Stimulated activated CD8-positive, alpha-beta memory T cell treated with anti-CD3 and anti-CD28 coated beads, Interleukin-4, amount 100 ng/mL, for 24 hours (primary cell): ENCODE measurements around the gene ARHGDIG.

ENCODE experiments used
- DNase-seq: peaks from one replicate; pipeline ENCODE4 v3.0.0-alpha.2; 2020; ENCODE audit warnings: low read depth

ARHGDIG gene

GRCh38 chr16:280991-281659 is 734 bp downstream of the ARHGDIG start:
- no peak for DNase-seq

GRCh38 chr16:281660-282255 is 1.4 kb downstream of the ARHGDIG start:
- no peak for DNase-seq

- DNase-seq = no peak
These were observed 2.1 kb downstream of the ARHGDIG start for GRCh38 chr16:282491-282890.

GRCh38 chr16:283033-283805 is 2.8 kb downstream of the ARHGDIG start, which contains the start of gene PDIA2:
TSS of gene PDIA2 (plus strand) at chr16:283164. CDS start at chr16:283170, 6 bp downstream.
- DNase-seq = no peak

- DNase-seq = no peak
These were observed 4.1 kb downstream of the ARHGDIG start for GRCh38 chr16:284204-285120.

GRCh38 chr16:285146-286055 is 5.0 kb downstream of the ARHGDIG start:
- DNase-seq = no peak

- no peak for DNase-seq
These were observed 6.3 kb downstream of the ARHGDIG start for GRCh38 chr16:286491-287297.

GRCh38 chr16:287298-287811 is 7.0 kb downstream of the ARHGDIG start:
- DNase-seq = no peak

- DNase-seq = no peak
These were observed 7.9 kb downstream of the ARHGDIG start for GRCh38 chr16:287981-288920.

- DNase-seq = no peak
These were observed 9.1 kb downstream of the ARHGDIG start for GRCh38 chr16:289395-289997.

GRCh38 chr16:290015-290680 is 9.8 kb downstream of the ARHGDIG start:
- DNase-seq = no peak

GRCh38 chr16:290681-291405 is 10.5 kb downstream of the ARHGDIG start:
- DNase-seq = no peak

- no peak for DNase-seq
These were observed 11.1 kb downstream of the ARHGDIG start for GRCh38 chr16:291539-291938.

GRCh38 chr16:293043-293775 is 12.8 kb downstream of the ARHGDIG start:
- DNase-seq = no peak

GRCh38 chr16:296276-296675 is 15.9 kb downstream of the ARHGDIG start:
- DNase-seq = no peak

GRCh38 chr16:296806-297510 is 16.6 kb downstream of the ARHGDIG start:
- no peak for DNase-seq
